Activated CD4-positive, alpha-beta T cell treated with anti-CD3 and anti-CD28 coated beads for 48 hours (primary cell): Measurements from ENCODE around the gene FERMT2.

Experiments used
- DNase-seq: peaks from one replicate; pipeline ENCODE4 v3.0.0-alpha.2; 2020

The FERMT2 gene

DNA sequence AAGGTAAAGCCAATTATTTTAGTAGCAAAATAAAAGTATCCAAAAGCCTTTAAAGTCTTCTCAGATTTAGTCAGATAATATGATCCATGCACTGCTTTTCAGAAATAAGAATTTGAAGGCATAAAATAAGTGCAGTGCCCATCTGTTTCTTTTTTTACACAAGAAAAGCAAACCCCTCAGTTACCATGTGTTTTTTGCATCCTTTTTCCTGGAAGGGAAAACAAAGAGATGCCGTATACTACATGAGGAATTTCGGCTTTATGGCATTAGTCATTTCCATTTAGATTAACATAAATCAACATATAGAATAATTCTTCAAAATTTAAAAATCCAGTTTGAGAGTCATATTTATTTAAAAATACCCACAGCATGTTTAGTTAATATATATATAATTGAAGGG is 89.4 kb downstream of the FERMT2 start:
- no peak for DNase-seq

DNA sequence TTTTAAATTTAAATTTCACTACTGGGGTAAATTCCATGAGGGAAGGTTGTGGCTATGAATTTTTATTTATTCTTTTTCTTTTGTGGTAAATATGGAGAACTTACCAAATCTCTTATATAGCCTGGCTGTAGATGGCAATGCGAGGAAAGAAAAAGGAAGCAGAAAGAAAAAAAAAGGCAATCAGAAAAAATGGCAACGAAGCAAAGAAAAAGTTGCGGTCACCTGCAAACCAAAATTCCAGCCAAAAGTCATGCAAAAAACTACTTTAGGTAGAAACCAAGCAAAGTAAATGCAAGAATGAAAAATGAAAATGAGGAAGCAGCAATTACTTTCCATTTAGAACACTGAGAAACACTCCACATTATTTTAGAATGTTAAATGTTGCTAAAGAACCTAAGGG is 89.9 kb downstream of the FERMT2 start:
- DNase-seq, result no peak

DNA sequence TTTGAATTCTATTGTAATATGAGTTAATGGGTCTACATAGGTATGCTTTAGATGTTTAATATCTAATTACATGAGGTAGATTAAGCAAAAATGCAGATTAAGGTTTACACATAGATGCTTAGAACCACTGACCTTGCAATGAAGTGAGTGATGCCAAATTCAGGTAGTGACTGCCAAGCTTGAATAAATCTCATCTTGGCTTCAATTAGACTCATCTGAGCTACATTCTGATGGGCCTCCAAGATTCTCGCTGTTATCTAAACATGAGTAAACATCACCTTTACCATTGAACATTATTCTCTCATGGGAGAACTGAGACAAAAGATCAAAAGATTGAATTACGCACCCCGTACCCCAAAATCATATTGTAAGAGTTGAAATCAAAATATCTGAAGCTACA is 90.6 kb downstream of the FERMT2 start:
- DNase-seq, result no peak

DNA sequence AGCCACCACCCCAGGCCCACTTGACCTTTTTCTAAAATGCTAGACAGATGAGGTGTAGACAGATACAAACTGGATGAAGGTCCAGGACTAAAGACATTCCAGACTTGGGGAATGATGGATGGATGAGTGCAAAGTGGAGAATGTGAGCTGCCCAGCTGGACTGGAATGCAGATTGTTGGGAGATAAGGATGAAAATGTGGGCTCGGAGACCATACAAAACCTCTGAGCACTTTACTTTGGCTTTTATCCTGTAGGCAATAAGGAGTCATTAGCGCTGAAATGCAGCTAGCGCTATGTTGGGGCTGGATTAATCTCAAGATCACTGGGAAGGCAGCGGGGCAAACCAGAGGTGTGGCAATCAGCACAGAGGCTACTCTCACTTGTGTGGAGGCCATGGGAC is 94.7 kb downstream of the FERMT2 start:
- no peak for DNase-seq

DNA sequence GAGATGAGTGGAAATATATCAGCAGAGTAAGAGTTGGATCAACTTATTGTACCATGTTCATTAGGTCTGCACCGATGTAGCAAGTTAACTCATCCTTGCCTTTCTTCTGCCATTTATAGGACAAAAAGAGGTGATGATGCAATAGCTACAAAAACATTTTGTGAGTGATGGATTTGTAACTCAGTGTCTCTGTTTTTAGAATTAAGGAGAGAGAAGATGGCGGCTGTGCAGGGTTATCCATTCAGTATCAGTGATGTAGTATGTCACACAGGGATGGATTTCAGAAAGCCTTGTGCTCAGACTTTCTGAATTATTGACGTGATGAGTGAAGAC is 97.4 kb downstream of the FERMT2 start:
- DNase-seq, result no peak

DNA sequence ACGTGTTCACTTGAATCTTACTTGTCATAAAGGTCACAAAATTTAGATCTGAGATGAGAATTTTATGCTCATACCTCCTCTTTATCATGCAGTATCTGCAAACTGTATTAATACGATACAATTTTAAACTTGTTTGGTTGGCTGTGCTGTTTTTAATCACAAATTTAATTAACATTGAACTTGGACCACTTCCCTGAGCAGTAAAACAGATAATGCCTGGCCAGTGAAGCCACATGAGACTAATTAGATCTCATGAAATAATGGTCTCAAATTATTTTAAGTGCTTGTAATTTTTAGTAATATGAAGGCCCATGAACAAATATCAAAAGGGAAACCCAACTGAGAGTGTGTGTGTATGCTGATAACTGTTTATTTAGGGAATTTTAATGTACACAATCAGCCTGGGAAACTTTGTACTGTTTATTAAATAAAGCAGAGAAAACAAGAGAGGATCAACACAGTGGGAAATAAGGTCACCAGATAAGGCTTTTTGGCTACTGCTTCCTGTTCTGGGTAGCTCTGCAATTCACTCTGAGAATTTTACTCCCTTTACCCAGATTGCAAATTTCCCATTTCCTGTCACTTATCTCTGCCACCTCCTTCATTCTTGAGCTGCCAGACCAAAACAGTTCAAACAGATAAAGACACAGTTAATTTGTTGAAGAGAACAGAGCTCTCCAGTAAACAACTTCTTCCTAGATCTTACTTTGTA is 97.9 kb downstream of the FERMT2 start:
- DNase-seq, result no peak

DNA sequence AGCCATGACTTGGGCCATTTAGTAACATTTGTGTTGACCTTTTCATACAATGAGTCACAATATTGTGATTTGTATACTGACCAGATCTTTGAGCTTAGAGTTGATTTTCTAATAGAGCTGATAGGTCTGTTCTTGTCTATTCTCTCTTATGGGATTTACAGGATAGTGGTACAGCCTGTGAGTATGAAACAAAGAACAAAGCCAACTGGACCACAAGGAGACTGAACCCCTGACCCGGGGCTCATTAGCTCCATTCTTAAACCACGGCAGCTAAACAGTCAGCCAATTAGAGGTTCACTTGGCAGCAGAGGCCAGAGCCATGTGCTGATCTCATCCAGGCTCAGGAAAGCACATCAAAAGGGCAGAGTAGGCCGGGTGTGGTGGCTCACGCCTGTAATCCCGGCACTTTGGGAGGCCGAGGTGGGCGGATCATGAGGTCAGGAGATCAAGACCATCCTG is 100.4 kb downstream of the FERMT2 start:
- no peak for DNase-seq

DNA sequence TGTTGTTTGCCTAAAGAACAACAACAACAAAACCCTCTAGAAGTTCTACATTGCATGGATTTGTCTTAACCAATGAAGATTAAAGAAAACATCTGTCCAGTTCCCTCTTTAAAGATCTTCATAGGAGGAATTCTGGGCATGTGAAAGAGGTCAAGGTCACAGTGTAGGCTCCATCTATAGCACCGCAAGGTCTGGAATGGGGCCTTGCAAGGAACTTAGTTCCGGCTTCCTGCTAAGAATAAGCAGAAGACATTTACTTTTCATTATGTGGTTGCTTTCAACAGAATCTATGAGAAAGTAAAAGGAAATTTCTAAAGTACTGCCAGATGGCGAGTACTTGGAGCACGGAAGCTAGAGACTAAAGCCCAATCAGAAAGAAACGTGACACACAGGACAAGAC is 102.2 kb downstream of the FERMT2 start:
- no peak for DNase-seq

DNA sequence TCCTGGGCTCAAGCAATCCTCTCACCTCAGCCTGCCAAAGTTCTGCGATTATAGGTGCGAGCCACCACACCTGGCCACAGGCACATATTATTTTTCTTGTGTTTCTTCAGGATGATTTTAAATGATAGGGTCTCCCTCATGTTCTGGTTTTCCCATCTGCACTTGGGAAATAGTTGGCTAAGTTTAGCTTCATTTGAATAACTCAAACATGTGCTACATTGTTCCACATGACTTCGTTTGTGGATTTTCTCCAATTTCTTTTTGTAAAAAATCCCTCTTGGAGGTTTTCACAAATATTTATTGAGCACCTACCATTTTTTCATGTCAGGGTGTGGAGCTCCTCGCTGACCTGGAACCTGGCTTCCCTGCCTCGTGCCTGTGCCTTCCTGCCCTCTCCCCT is 104.3 kb downstream of the FERMT2 start:
- no peak for DNase-seq

DNA sequence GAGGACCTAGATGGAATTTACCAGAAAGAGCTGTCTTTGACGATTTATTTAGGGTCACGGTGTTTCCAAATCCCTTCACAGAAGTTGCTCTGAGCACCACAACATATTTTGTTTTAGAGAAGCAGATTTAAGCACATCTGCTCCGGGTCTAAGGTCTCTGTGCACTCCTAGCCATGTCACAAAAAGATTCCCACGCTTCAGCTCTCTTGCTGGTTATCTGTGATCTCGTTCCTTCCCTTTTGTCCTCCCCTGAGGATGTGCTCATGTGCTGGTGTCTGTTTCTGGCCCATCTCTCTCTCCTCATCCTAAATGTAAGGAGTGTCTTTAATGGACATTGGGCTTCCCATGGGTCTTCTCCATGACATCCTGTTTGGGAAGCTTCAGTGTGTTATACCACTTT is 105.8 kb downstream of the FERMT2 start:
- DNase-seq, result no peak

DNA sequence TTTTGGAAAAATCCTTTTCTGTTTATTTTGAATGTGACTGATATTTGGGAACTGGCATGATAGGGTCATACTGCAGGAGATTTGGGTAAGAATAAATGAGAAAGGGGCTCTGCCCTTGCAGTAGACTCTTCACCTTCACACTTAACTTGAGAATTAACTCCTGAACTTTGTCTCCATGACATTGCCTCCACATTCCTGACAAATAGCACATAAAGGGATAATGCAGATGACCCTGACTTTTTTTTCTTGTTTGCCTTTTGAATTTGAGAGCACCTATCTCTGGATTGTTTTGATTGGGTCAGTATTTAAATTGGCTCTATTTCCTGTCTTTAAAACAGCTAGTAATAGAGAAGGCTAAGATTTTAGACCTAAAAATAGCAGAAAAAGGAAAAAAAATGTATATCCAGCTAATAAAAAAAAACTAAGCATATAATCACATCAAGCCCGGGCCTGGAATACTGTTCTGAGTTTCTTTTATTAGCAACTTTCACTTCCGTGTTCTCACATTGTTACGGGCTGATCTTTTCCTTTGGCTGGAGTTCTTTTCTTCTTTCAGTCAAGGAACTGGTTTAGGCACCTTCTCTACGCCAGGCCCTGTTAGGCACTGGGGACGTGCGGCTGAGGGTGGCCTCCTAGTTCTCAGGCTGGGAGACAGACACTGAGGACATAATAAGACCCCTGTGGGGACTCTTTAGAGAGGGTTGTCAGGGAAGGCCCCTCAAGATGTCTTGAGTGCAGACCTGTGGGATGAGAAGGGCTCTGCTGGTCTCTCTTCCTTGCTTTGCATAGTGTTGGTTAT is 106.4 kb downstream of the FERMT2 start:
- no peak for DNase-seq

DNA sequence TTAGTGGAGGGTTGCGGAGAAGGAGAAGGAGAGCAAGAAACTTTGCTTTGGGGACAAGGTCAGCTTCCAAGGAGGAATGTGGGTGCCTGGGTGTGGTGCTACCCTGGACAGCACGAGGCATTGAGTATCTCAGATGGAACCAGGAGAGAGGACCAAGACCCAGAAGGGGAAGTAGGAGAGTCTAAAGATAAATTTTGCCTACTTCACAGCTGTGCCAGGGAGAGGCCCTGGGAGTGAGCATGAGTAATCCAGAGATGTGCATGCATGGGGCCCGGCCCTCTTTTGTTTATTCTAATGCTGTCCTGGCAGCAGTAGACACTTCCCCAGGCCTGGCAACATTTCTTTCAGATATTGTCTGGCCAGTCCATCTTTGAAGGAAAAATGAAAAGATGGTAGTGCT is 110.0 kb downstream of the FERMT2 start:
- DNase-seq, result no peak

DNA sequence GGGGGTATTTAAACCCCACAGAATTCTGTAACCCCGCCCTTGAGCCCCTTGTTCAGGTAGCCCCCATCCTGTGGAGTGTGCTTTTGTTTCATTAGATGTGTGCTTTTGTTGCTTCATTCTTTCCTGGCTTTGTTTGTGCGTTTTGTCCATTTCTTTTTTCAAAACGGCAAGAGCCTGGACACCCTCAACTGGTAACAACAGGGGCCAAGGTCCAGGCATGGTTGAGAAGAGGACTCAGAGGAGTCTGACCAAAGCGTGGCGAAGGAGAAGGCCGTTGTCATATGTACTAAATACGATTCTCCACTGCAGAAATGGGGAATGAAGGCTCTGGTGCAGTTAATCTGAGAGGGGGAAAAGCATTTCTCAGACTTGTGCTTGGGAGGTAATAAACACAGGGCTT is 113.4 kb downstream of the FERMT2 start:
- no peak for DNase-seq

DNA sequence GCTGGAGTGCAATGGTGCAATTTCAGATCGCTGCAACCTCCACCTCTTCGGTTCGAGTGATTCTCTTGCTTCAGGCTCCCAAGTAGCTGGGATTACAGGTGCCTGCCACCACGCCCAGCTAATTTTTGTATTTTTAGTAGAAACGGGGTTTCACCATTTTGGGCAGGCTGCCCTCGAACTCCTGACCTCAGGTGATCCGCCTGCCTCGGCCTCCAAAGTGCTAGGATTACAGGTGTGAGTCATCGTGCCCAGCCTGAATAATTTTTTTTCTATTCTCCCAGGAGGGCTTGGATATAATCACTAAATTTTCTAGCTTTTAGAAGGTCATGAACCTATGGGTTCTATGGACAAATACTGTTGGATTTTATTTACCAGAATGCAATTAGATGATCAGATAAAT is 114.8 kb downstream of the FERMT2 start:
- DNase-seq, result no peak

DNA sequence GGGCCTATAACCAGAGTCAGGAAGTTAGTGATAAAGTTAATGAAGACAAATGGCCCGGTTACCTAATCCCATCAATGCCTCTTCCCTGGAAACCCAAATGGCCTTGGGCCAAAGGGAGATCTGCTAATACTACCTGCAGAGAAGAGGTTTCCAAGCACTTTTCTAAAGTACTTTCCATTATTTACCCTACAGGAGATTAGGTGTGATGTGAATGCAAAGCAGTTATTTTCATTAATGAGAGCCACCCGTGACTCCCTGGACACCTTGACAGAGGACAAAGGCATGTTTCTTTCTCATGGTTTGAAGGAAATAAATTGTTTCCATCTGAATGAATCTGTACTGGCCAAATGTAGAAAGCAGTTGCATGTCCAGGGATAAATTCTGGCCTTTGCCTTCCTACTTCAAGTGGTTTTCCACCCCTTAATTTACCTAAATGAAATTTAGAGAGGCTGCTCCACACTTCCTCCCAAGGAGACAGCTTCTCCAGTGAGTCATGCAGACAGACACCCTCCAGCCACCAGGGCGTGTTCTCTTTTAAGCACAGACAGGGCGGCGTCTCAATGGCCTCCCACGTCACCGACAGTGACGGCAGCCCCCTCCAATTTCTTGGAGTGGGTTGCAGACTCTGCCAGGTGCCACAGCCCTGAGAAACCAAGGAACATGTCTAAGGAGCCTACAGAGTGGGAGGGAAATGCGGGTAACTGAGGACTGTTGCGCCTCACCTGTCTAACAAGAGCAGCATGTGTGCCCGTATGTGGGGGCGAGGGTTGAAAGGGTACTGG is 115.5 kb downstream of the FERMT2 start:
- no peak for DNase-seq

DNA sequence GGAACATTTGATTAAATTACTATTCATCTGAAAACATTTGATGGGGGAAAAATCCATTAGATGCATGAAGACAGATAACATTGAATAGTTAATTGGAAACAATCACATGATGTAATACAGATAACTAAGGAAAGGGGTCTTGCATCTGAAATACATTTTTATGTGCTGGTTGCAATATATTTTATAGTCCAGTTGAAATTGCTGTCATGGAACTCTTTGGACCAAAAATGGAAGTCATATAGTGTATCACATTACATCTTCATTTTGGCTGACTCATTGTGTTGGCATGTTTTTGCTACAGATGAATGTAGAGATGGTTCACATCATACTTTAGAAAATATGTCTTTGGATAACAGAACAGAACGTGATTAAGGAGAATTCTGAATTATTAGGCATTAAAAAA is 116.4 kb downstream of the FERMT2 start:
- no peak for DNase-seq

DNA sequence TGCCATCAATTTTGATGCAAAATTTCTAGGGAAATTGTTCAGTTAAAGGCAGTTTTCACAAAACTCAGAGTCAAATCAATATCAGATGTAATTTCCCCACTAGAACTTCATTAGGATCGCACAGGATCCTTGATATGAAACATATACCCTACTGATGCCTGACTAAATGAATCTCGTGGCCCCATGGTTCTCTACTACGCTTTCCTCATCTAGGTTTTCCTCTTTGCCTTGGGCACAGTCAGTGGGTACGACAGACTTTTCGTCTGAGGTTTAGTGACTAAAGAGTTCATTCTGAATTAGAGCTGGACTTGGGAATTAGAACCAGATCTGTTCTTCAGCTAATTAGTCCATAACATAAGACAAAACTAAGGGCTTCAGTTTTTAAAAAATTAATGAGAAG is 117.0 kb downstream of the FERMT2 start:
- DNase-seq, result no peak

DNA sequence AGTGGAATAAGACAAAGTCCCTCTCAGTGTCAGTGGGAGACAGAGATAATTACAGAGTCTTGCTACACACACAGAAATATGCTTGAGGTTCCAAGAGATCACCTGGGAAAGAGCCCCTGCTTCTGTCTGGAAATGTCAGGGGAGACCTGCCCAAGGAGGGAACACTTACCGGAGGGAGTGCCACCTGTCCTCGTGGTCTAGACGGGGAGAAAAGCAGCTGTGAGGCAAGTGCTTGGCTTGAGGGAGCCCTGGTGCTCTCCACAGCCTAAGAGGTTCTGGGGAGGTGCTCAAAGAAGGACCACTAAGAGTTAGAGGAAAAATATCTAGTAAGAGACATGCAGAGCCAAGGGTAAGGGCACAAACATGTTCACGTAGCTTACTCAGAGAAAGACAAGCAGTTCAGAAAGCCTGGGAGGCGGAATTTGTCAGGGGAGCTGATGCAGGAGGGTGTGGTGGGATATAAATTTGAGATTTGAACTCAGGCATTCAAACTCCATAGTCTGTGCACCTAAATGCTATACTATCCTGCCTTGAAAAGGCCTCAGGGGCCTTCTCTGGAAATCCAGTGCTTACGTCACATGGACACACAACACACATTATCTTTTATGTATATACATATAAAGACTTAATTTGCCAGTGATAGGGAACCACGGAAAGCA is 121.2 kb downstream of the FERMT2 start:
- DNase-seq, result no peak

DNA sequence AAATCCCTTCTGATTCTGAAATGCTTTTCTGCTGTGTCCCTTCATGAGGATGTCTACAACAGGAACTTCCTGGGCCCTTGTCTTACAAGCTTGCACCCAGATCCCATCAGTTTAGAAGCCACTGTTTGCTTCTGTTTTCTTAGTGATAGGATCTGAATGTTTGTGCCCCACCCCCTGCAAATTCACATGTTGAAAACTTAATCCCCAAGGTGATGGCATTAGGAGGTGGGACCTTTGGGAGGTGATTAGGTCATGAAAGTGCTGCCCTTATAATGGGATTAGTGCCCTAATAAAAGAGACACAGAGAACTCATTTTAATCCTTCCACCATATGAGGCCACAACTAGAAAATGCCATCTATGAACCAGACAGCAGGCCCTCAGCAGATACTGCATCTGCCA is 123.4 kb downstream of the FERMT2 start:
- DNase-seq, result no peak

DNA sequence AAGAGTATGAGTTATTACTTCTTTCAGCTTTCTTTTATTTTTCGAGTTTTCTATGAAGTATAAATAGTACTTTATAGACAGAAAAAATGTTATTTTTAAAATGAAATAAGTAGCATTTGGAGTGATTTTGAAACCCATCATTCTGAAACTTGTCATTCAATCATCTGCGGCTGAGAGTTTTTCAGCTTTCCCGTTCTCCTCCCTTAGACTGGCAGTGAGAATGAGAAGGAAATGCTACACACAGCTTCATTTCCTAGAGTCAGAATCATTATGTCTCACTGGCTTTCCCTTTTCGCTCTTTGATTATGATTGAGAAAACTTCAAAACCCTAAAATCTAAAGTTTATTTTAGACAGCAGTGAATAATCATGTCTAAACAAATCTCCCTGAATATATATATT is 125.8 kb downstream of the FERMT2 start:
- no peak for DNase-seq

DNA sequence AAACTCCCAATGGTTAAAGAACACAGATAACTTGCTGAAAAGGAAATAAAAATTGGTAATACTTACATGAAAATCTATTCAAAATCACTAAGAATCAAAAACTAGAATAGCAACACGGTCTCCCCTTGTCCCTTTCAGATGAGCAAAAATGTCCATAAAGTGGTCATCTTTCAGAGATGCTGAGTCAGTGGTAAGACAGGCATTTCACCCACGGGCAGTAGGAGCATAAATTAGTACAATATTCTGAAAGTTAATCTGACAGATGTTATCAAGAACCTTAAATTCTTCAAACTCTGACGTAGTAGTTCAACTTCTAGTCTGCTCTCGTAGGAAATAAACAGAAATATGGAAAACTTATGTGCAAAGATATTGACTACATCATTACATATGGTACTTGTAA is 126.4 kb downstream of the FERMT2 start:
- DNase-seq, result no peak

DNA sequence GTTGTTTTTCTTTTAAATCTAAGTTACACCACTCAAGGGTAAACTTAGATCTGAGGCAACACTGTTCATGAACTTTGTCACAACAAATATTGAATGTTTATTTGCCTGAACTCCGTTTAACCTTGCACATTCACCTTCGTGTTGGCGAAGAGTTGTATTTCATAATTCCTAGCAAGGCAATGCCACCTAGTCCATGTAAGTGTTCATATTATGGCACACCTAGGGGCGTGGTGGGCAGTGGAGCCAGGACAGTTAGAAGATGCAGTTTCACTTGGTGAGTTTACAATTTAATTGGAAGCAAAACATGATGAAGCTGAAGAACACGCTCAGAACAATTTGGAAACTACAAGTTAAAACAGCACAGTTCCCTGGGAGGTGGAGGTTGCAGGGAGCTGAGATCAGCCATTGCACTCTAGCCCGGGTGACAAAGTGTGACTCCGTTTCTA is 129.0 kb downstream of the FERMT2 start:
- no peak for DNase-seq

DNA sequence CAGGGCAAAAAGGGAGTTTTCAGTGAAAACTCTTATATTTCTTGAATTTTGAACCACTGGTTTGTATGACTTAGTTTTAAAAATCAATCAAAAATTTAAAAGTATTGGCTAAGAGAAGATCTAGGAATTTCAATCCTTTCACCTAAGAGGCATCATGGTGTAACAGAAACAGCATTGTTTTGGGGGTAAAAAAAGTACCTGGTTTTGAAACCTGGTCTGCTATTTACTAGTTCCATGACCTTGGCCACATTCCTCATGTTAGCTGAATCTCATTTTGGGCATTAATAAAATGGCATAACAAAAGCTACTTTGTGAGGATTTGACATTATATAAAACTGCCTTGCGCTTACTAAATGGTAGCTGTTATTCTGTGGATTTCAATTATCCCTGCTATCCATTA is 142.7 kb downstream of the FERMT2 start:
- no peak for DNase-seq
